Sigmoid colon (tissue), 7 donors: ENCODE data around the gene RTKN2. TPM values are rescaled to one million over a fixed set of nuclear protein-coding genes. Genes with fewer than 3 reads are reported as not detected.

Experiments
- DNase-seq: peaks from one replicate; pipeline ENCODE4 v3.0.0-alpha.2; 2019
- H3K27ac ChIP-seq, 4 donors: fragments of 200-600 bp; sonication (generic); one replicate each; pipeline ENCODE4 v1.5.1; 2016 to 2019; ENCODE audit warnings: mild to moderate bottlenecking in 1 of 4
- H3K27me3 ChIP-seq, 3 donors: fragments of 200-600 bp; sonication (generic); one replicate each; pipeline ENCODE4 v1.5.1; 2019; ENCODE audit warnings: mild to moderate bottlenecking in 1 of 3
- H3K36me3 ChIP-seq, 4 donors: fragments of 200-600 bp; sonication (generic); one replicate each; pipeline ENCODE4 v1.5.1; 2016 to 2019
- H3K4me1 ChIP-seq, 4 donors: fragments of 200-600 bp; sonication (generic); one replicate each; pipeline ENCODE4 v1.5.1; 2017 to 2019
- H3K4me3 ChIP-seq, 4 donors: fragments of 200-600 bp; sonication (generic); one replicate each; pipeline ENCODE4 v1.5.1; 2017 to 2019; ENCODE audit warnings: mild to moderate bottlenecking in 2 of 4, moderate library complexity in 1 of 4
- H3K9me3 ChIP-seq, 4 donors: fragments of 200-600 bp in 3 of 4; sonication (generic) in 3 of 4; one replicate each; pipeline versions ENCODE4 v1.5.1 to v1.6.1; 2013 to 2019
- EP300 ChIP-seq, 4 donors: sonication (generic); formaldehyde crosslinking; IDR thresholded peaks; one replicate each; pipeline ENCODE4 v1.6.1; 2017; ENCODE audit warnings: antibody characterized with exemption in 4 of 4
- POLR2A ChIP-seq, 2 donors: fragments of 450-650 bp; IDR thresholded peaks; one replicate each; pipeline ENCODE4 v1.6.1; 2016; ENCODE audit warnings: antibody characterized with exemption in 2 of 2, mild to moderate bottlenecking in 2 of 2, moderate library complexity in 2 of 2
- POLR2AphosphoS5 ChIP-seq, 4 donors: sonication (generic); formaldehyde crosslinking; IDR thresholded peaks; one replicate each; pipeline ENCODE4 v1.6.1; 2017; ENCODE audit warnings: antibody characterized with exemption in 4 of 4
- whole genome bisulfite sequencing, 2 donors: extraction: QIAGEN DNeasy Blood & Tissue Kit; methylation state at CpG; one replicate each; pipeline ENCODE4 v1.1.7; 2013; 5-methylcytosine and 5-hydroxymethylcytosine counted together
- intact Hi-C: fragments of 100-400 bp; cut with DNase I; formaldehyde crosslinking; loops from one replicate; pipeline ENCODE4 v1.15.1; 2023
- polyA plus RNA-seq, 3 donors: library from polyadenylated mRNA; stranded (reverse); fragments of 200-250 nt; gene quantifications; one replicate each; pipeline ENCODE4 v1.2.3, GENCODE V29; 2013
- total RNA-seq, 4 donors: library from RNA; depleted of rRNA; stranded (reverse); fragments of >200 nt; gene quantifications; one replicate each; pipeline ENCODE4 v1.1.0, GENCODE V29; 2016
- TF ChIP-seq, protein P1 (sequence below), 4 experiments: fragments of 450-650 bp in 3 of 4; fragments of 200-600 bp in 1 of 4; IDR thresholded peaks; one replicate each; pipeline ENCODE4 v1.5.1; 2016 to 2019; ENCODE audit warnings: antibody characterized with exemption in 4 of 4, mild to moderate bottlenecking in 3 of 4, moderate library complexity in 2 of 4
- donor health status: healthy with polysubstance abuse.
- donor health status: Bipolar disorder and iron deficiency.
- donor health status: healthy.

RTKN2 gene
- total and polyA plus RNA-seq, 7 donors: 0.60 to 2.0 (median 1.2) TPM; not detected in 4

DNA sequence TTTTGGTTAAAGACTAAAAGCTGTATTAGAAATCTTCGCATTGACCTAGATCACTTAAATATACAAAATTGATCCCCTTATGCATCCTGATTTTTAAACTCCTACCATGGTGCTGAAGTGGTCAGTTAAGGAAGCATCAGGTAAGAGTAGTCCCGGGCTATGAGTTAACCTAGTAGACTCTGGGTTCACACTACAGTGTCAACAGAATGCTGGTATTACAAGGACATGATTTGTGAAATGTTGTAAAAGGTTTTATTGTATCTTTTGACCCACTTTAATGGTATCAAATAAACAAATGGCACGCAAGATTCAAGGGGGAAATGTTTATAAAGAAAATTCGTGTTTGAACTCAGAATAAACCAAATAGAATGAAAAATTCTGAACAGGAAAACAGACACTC, 36.8 kb downstream of the RTKN2 start:
- H3K9me3 ChIP-seq: no peaks in the 10 kb centered on the region
- H3K27ac ChIP-seq: peak overlapping the region in 2 of 4 donors; percentile 15 to 49
- intact Hi-C loops: no loop called here
- WGBS, 2 donors: 35 to 71% methylated on average over 4 of the region's 4 CpGs
- TF ChIP-seq, protein P1, sequence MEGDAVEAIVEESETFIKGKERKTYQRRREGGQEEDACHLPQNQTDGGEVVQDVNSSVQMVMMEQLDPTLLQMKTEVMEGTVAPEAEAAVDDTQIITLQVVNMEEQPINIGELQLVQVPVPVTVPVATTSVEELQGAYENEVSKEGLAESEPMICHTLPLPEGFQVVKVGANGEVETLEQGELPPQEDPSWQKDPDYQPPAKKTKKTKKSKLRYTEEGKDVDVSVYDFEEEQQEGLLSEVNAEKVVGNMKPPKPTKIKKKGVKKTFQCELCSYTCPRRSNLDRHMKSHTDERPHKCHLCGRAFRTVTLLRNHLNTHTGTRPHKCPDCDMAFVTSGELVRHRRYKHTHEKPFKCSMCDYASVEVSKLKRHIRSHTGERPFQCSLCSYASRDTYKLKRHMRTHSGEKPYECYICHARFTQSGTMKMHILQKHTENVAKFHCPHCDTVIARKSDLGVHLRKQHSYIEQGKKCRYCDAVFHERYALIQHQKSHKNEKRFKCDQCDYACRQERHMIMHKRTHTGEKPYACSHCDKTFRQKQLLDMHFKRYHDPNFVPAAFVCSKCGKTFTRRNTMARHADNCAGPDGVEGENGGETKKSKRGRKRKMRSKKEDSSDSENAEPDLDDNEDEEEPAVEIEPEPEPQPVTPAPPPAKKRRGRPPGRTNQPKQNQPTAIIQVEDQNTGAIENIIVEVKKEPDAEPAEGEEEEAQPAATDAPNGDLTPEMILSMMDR (IDR thresholded peaks at IDR 0.05): no peak
- TF ChIP-seq POLR2A (IDR thresholded peaks at IDR 0.05) (no peak), POLR2AphosphoS5 (IDR thresholded peaks at IDR 0.05) (no peak), EP300 (IDR thresholded peaks at IDR 0.05) (no peak)
- H3K36me3 ChIP-seq: no peaks in the 10 kb centered on the region
- no peak overlapping the region for H3K4me3 ChIP-seq
- H3K27me3 ChIP-seq: no peaks in the 10 kb centered on the region
- H3K4me1 ChIP-seq: peaks cover 0 to 19% (median 9%) of the 10 kb centered on the region in 4 donors
- DNase-seq: no peak

DNA sequence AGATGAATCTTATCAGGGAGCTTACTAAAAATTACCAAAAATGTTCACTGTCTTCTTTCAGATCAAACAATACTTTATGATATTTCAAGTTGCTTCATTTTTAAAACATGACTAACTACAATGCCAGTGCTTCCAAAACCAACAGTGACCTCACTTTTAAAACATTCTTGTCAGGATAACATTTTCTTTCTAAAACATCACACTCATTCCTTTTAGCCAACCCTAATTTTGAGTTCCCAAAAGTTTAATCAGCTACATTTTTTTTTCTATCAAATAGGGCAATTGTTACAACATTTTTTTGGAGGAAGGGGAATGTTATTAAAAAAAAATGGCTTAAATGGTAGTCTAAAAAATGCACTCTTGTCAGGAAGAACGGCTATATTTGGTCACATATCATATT, 37.3 kb downstream of the RTKN2 start:
- H3K4me1 ChIP-seq: peaks cover 0 to 19% (median 9%) of the 10 kb centered on the region in 4 donors
- H3K36me3 ChIP-seq: no peaks in the 10 kb centered on the region
- no peak for DNase-seq
- 82 to 85% methylated on average over 1 of the region's 1 CpG for WGBS, 2 donors
- no peak overlapping the region for H3K4me3 ChIP-seq
- no peaks in the 10 kb centered on the region for H3K9me3 ChIP-seq
- intact Hi-C loops: no loop called here
- H3K27me3 ChIP-seq: no peaks in the 10 kb centered on the region
- peak overlapping the region in 2 of 4 donors; percentile 15 to 49 for H3K27ac ChIP-seq
- TF ChIP-seq, protein P1 (IDR thresholded peaks at IDR 0.05): no peak

DNA sequence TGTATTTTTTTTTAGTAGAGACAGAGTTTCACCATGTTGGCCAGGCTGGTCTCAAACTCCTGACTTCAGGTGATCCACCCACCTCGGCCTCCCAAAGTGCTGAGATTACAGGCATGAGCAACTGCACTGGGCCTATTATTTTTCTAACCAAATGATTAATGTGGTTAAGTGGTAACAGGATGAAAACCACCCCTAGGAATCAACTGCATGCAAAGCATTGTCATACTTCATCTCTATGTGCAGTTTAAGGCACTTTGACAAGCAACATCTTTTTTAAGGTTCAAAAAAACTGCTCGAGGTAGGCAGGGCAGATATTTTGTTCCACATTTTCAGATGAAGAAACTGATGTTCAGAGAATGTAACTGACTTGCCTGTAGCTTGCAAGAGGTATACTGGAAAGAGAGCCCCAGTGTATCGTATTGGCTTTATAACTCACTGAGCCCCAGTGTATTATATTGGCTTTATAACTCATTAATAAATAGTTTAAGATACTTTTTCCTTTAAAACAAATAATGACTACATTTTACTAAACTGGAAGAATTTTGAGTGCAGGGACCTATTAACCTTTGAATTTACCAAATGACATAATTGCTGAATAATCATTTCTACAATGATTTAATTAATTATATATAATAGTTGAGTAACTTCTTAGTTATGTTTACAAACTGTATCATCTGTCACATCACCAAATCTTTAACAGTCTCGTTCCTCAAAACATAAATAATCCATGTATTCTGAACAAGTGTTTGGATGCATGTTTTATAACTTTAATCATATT, 38.1 kb downstream of the RTKN2 start:
- H3K27ac ChIP-seq: peak overlapping the region in 1 of 4 donors; percentile 49
- H3K27me3 ChIP-seq: no peaks in the 10 kb centered on the region
- H3K36me3 ChIP-seq: no peaks in the 10 kb centered on the region
- DNase-seq: no peak
- H3K4me1 ChIP-seq: peaks cover 0 to 19% (median 9%) of the 10 kb centered on the region in 4 donors
- H3K9me3 ChIP-seq: no peaks in the 10 kb centered on the region
- TF ChIP-seq POLR2A (IDR thresholded peaks at IDR 0.05) (no peak), POLR2AphosphoS5 (IDR thresholded peaks at IDR 0.05) (no peak), EP300 (IDR thresholded peaks at IDR 0.05) (no peak)
- TF ChIP-seq, protein P1 (IDR thresholded peaks at IDR 0.05): no peak
- 81 to 93% methylated on average over 4 of the region's 4 CpGs for WGBS, 2 donors
- intact Hi-C loops: no loop called here
- no peak overlapping the region for H3K4me3 ChIP-seq

DNA sequence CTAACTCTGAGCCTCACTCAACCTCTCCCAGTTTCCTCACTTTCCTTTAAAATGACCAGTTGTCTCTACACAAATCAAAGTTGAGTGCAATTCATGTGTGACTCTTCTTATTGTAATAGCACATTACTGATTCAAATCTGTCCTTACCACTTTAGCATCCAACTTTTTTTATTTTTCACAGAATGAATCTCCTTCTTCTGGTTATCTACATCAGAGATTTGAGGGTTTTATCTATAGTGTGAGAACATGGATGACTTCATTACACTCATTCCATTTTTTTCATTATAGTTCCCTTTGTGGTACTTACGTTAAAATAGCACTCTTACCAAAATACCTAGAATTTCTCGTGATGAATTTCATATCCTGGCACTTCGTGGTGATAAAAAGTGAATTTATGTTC, 43.3 kb downstream of the RTKN2 start:
- Histone ChIP-seq H3K4me1 (peaks cover 0 to 7% (median 2%) of the 10 kb centered on the region in 4 donors), H3K4me3 (no peak overlapping the region), H3K9me3 (no peaks in the 10 kb centered on the region), H3K27ac (no peak overlapping the region), H3K27me3 (no peaks in the 10 kb centered on the region), H3K36me3 (no peaks in the 10 kb centered on the region)
- no peak for TF ChIP-seq POLR2AphosphoS5 (IDR thresholded peaks at IDR 0.05)
- TF ChIP-seq EP300 (IDR thresholded peaks at IDR 0.05): no peak
- no peak for TF ChIP-seq POLR2A (IDR thresholded peaks at IDR 0.05)
- TF ChIP-seq, protein P1 (IDR thresholded peaks at IDR 0.05): no peak
- 92 to 96% methylated on average over 3 of the region's 3 CpGs for WGBS, 2 donors
- DNase-seq: no peak
- intact Hi-C loops: no loop called here
